ENCODE data around the gene ZNF569. TPM values are rescaled to one million over a fixed set of nuclear protein-coding genes. Genes with fewer than 3 reads are reported as not detected.

ZNF569 gene
- total RNA-seq, 1 experiment from 2014 or later: 15.5 TPM

GRCh38 chr19:37492213-37492612 lies 25.0 kb upstream of the ZNF569 start:
- H3K4me3 Mint-ChIP-seq: no peak overlapping the region
- peaks cover 66% of the 10 kb centered on the region for H3K9me3 Mint-ChIP-seq
- ATAC-seq (no peak), DNase-seq (ENCODE audit: low spot score) (no peak)
- no peak for TF ChIP-seq E2F4 (CRISPR knock-in tag; IDR thresholded peaks at IDR 0.05; ENCODE audit: borderline replicate concordance, low read depth)
- TF ChIP-seq RELA (CRISPR knock-in tag; IDR thresholded peaks at IDR 0.05; ENCODE audit: borderline replicate concordance): no peak
- TF ChIP-seq, protein P1, sequence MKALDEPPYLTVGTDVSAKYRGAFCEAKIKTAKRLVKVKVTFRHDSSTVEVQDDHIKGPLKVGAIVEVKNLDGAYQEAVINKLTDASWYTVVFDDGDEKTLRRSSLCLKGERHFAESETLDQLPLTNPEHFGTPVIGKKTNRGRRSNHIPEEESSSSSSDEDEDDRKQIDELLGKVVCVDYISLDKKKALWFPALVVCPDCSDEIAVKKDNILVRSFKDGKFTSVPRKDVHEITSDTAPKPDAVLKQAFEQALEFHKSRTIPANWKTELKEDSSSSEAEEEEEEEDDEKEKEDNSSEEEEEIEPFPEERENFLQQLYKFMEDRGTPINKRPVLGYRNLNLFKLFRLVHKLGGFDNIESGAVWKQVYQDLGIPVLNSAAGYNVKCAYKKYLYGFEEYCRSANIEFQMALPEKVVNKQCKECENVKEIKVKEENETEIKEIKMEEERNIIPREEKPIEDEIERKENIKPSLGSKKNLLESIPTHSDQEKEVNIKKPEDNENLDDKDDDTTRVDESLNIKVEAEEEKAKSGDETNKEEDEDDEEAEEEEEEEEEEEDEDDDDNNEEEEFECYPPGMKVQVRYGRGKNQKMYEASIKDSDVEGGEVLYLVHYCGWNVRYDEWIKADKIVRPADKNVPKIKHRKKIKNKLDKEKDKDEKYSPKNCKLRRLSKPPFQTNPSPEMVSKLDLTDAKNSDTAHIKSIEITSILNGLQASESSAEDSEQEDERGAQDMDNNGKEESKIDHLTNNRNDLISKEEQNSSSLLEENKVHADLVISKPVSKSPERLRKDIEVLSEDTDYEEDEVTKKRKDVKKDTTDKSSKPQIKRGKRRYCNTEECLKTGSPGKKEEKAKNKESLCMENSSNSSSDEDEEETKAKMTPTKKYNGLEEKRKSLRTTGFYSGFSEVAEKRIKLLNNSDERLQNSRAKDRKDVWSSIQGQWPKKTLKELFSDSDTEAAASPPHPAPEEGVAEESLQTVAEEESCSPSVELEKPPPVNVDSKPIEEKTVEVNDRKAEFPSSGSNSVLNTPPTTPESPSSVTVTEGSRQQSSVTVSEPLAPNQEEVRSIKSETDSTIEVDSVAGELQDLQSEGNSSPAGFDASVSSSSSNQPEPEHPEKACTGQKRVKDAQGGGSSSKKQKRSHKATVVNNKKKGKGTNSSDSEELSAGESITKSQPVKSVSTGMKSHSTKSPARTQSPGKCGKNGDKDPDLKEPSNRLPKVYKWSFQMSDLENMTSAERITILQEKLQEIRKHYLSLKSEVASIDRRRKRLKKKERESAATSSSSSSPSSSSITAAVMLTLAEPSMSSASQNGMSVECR (CRISPR knock-in tag; IDR thresholded peaks at IDR 0.05; ENCODE audit: borderline replicate concordance): no peak
- TF ChIP-seq, protein P2, sequence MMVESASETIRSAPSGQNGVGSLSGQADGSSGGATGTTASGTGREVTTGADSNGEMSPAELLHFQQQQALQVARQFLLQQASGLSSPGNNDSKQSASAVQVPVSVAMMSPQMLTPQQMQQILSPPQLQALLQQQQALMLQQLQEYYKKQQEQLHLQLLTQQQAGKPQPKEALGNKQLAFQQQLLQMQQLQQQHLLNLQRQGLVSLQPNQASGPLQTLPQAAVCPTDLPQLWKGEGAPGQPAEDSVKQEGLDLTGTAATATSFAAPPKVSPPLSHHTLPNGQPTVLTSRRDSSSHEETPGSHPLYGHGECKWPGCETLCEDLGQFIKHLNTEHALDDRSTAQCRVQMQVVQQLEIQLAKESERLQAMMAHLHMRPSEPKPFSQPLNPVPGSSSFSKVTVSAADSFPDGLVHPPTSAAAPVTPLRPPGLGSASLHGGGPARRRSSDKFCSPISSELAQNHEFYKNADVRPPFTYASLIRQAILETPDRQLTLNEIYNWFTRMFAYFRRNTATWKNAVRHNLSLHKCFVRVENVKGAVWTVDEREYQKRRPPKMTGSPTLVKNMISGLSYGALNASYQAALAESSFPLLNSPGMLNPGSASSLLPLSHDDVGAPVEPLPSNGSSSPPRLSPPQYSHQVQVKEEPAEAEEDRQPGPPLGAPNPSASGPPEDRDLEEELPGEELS (CRISPR knock-in tag; IDR thresholded peaks at IDR 0.05): no peak
- no peak for TF ChIP-seq NR3C1 (CRISPR knock-in tag; conservative IDR thresholded peaks at IDR 0.05; ENCODE audit: low read depth)
- TF ChIP-seq ZSCAN18 (CRISPR knock-in tag; IDR thresholded peaks at IDR 0.05): no peak
- TF ChIP-seq CBFB (CRISPR knock-in tag; IDR thresholded peaks at IDR 0.05; ENCODE audit: low read depth): no peak
- TF ChIP-seq STAT6 (CRISPR knock-in tag; conservative IDR thresholded peaks at IDR 0.05; ENCODE audit: low read depth): no peak
- no peak for TF ChIP-seq EMX1 (CRISPR knock-in tag; IDR thresholded peaks at IDR 0.05)
- TF ChIP-seq, protein P3, sequence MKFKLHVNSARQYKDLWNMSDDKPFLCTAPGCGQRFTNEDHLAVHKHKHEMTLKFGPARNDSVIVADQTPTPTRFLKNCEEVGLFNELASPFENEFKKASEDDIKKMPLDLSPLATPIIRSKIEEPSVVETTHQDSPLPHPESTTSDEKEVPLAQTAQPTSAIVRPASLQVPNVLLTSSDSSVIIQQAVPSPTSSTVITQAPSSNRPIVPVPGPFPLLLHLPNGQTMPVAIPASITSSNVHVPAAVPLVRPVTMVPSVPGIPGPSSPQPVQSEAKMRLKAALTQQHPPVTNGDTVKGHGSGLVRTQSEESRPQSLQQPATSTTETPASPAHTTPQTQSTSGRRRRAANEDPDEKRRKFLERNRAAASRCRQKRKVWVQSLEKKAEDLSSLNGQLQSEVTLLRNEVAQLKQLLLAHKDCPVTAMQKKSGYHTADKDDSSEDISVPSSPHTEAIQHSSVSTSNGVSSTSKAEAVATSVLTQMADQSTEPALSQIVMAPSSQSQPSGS (CRISPR knock-in tag; IDR thresholded peaks at IDR 0.05; ENCODE audit: borderline replicate concordance, low read depth): no peak
- TF ChIP-seq, protein P4, sequence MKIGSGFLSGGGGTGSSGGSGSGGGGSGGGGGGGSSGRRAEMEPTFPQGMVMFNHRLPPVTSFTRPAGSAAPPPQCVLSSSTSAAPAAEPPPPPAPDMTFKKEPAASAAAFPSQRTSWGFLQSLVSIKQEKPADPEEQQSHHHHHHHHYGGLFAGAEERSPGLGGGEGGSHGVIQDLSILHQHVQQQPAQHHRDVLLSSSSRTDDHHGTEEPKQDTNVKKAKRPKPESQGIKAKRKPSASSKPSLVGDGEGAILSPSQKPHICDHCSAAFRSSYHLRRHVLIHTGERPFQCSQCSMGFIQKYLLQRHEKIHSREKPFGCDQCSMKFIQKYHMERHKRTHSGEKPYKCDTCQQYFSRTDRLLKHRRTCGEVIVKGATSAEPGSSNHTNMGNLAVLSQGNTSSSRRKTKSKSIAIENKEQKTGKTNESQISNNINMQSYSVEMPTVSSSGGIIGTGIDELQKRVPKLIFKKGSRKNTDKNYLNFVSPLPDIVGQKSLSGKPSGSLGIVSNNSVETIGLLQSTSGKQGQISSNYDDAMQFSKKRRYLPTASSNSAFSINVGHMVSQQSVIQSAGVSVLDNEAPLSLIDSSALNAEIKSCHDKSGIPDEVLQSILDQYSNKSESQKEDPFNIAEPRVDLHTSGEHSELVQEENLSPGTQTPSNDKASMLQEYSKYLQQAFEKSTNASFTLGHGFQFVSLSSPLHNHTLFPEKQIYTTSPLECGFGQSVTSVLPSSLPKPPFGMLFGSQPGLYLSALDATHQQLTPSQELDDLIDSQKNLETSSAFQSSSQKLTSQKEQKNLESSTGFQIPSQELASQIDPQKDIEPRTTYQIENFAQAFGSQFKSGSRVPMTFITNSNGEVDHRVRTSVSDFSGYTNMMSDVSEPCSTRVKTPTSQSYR (CRISPR knock-in tag; IDR thresholded peaks at IDR 0.05): no peak
- TF ChIP-seq, protein P5, sequence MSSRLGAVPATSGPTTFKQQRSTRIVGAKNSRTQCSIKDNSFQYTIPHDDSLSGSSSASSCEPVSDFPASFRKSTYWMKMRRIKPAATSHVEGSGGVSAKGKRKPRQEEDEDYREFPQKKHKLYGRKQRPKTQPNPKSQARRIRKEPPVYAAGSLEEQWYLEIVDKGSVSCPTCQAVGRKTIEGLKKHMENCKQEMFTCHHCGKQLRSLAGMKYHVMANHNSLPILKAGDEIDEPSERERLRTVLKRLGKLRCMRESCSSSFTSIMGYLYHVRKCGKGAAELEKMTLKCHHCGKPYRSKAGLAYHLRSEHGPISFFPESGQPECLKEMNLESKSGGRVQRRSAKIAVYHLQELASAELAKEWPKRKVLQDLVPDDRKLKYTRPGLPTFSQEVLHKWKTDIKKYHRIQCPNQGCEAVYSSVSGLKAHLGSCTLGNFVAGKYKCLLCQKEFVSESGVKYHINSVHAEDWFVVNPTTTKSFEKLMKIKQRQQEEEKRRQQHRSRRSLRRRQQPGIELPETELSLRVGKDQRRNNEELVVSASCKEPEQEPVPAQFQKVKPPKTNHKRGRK (CRISPR knock-in tag; IDR thresholded peaks at IDR 0.05; ENCODE audit: borderline replicate concordance): no peak
- no peak for TF ChIP-seq MXD4 (CRISPR knock-in tag; IDR thresholded peaks at IDR 0.05; ENCODE audit: borderline replicate concordance)
- TF ChIP-seq MYBL2 (CRISPR knock-in tag; IDR thresholded peaks at IDR 0.05): no peak
- no peak for TF ChIP-seq ZMAT4 (CRISPR knock-in tag; IDR thresholded peaks at IDR 0.05)
- H3K27me3 Mint-ChIP-seq (ENCODE audit: low read depth): peaks cover 6% of the 10 kb centered on the region; the same call in 1 of the 2 replicates
- ChIA-PET POLR2A (no interaction called here), CTCF (no interaction called here)
- H3K27ac Mint-ChIP-seq: no peak overlapping the region
- peaks cover 29% of the 10 kb centered on the region for H3K36me3 Mint-ChIP-seq
- no peaks in the 10 kb centered on the region for H3K4me1 Mint-ChIP-seq
